SJSA1 (cell line): ENCODE measurements around the gene HIBCH. TPM values are rescaled to one million over a fixed set of nuclear protein-coding genes. Genes with fewer than 3 reads are reported as not detected.
"Not testable (repeated sequence)": the region's sequence is repeated elsewhere in the genome, so short reads cannot be mapped to it uniquely, and the experiment has no call there.

Source experiments
- DNase-seq, 2 experiments: peaks; one replicate each; pipeline ENCODE4 v3.0.0-alpha.2; 2015 to 2020; ENCODE audit warnings: low spot score in 2 of 2, low read depth in 1 of 2
- H3K27ac ChIP-seq: fragments of 250-450 bp; sonication (Bioruptor Pico); 2 replicates; pipeline ENCODE4 v1.5.1; 2020; ENCODE audit warnings: mild to moderate bottlenecking, moderate library complexity
- H3K27me3 ChIP-seq: fragments of 250-450 bp; sonication (Bioruptor Pico); replicated peaks from 2 replicates; pipeline ENCODE4 v1.5.1; 2020; ENCODE audit warnings: mild to moderate bottlenecking, moderate library complexity
- H3K36me3 ChIP-seq: fragments of 250-450 bp; sonication (Bioruptor Pico); 2 replicates; pipeline ENCODE4 v1.5.1; 2020; ENCODE audit warnings: mild to moderate bottlenecking
- H3K4me1 ChIP-seq: fragments of 250-450 bp; sonication (Bioruptor Pico); replicated peaks from 2 replicates; pipeline ENCODE4 v1.6.1; 2021; ENCODE audit warnings: mild to moderate bottlenecking
- H3K4me3 ChIP-seq: fragments of 250-450 bp; sonication (Bioruptor Pico); 2 replicates; pipeline ENCODE4 v1.5.1; 2020; ENCODE audit warnings: mild to moderate bottlenecking
- H3K9me3 ChIP-seq: fragments of 250-450 bp; sonication (Bioruptor Pico); replicated peaks from 2 replicates; pipeline ENCODE4 v1.5.1; 2020; ENCODE audit warnings: mild to moderate bottlenecking
- total RNA-seq: library from RNA; depleted of rRNA; stranded (reverse); fragments of >200 nt; shearing (Covaris generic); gene quantifications from 2 replicates; pipeline ENCODE4 v1.2.3, GENCODE V29; 2014

The HIBCH gene
- total RNA-seq, 1 experiment from 2014 or later = 16.0 TPM

- Histone ChIP-seq H3K9me3 (no peaks in the 10 kb centered on the region), H3K4me1 (no peaks in the 10 kb centered on the region), H3K36me3 (peaks cover 5% of the 10 kb centered on the region; the same call in 1 of the 2 replicates), H3K27me3 (no peaks in the 10 kb centered on the region), H3K4me3 (no peak overlapping the region), H3K27ac (no peak overlapping the region)
- no peak for DNase-seq
Observed at GRCh38 chr2:190311893-190312634, 7.6 kb downstream of the HIBCH start.

GRCh38 chr2:190308031-190308430 is 11.6 kb downstream of the HIBCH start:
- DNase-seq = no peak

GRCh38 chr2:190304404-190304803 is 15.2 kb downstream of the HIBCH start:
- Histone ChIP-seq H3K27me3 (no peaks in the 10 kb centered on the region), H3K9me3 (no peaks in the 10 kb centered on the region; the same call in 1 of the 2 replicates), H3K27ac (no peak overlapping the region), H3K4me1 (no peaks in the 10 kb centered on the region), H3K4me3 (no peak overlapping the region), H3K36me3 (peaks cover 7% of the 10 kb centered on the region; the same call in 1 of the 2 replicates)
- DNase-seq = no peak

More at GRCh38 chr2:190308031-190308430, 11.6 kb downstream of the HIBCH start:
- Histone ChIP-seq H3K27ac (no peak overlapping the region), H3K4me1 (no peaks in the 10 kb centered on the region), H3K9me3 (no peaks in the 10 kb centered on the region), H3K27me3 (no peaks in the 10 kb centered on the region), H3K36me3 (peaks cover 5% of the 10 kb centered on the region; the same call in 1 of the 2 replicates), H3K4me3 (no peak overlapping the region)

GRCh38 chr2:190303647-190304046 is 16.0 kb downstream of the HIBCH start:
- no peak for DNase-seq
- H3K36me3 ChIP-seq = peaks cover 7% of the 10 kb centered on the region; the same call in 1 of the 2 replicates
- no peak overlapping the region for H3K27ac ChIP-seq
- H3K27me3 ChIP-seq = no peaks in the 10 kb centered on the region
- no peaks in the 10 kb centered on the region for H3K4me1 ChIP-seq
- H3K4me3 ChIP-seq = no peak overlapping the region
- no peaks in the 10 kb centered on the region; the same call in 1 of the 2 replicates for H3K9me3 ChIP-seq

GRCh38 chr2:190302052-190302451 is 17.6 kb downstream of the HIBCH start:
- Histone ChIP-seq H3K27me3 (no peaks in the 10 kb centered on the region), H3K4me1 (no peaks in the 10 kb centered on the region), H3K36me3 (peaks cover 7% of the 10 kb centered on the region; the same call in 1 of the 2 replicates), H3K27ac (no peak overlapping the region), H3K4me3 (no peak overlapping the region), H3K9me3 (no peaks in the 10 kb centered on the region; the same call in 1 of the 2 replicates)
- DNase-seq = no peak

GRCh38 chr2:190301032-190301431 is 18.6 kb downstream of the HIBCH start:
- Histone ChIP-seq H3K36me3 (peaks cover 11% of the 10 kb centered on the region), H3K9me3 (no peaks in the 10 kb centered on the region; the same call in 1 of the 2 replicates), H3K4me3 (no peak overlapping the region), H3K27ac (no peak overlapping the region), H3K4me1 (no peaks in the 10 kb centered on the region), H3K27me3 (no peaks in the 10 kb centered on the region)
- no peak for DNase-seq

GRCh38 chr2:190297880-190298279 is 21.7 kb downstream of the HIBCH start:
- not testable (repeated sequence) for H3K27ac ChIP-seq, H3K4me3 ChIP-seq, H3K27me3 ChIP-seq, DNase-seq, H3K9me3 ChIP-seq, H3K4me1 ChIP-seq
- H3K36me3 ChIP-seq = peaks cover 22% of the 10 kb centered on the region

GRCh38 chr2:190283783-190284182 is 35.8 kb downstream of the HIBCH start:
- DNase-seq = no peak
- Histone ChIP-seq H3K9me3 (no peaks in the 10 kb centered on the region), H3K27me3 (no peaks in the 10 kb centered on the region), H3K36me3 (peaks cover 20% of the 10 kb centered on the region), H3K4me1 (no peaks in the 10 kb centered on the region), H3K27ac (no peak overlapping the region), H3K4me3 (no peak overlapping the region)

GRCh38 chr2:190280565-190281350 is 38.9 kb downstream of the HIBCH start:
- DNase-seq = no peak
- Histone ChIP-seq H3K36me3 (peaks cover 15% of the 10 kb centered on the region; the same call in 1 of the 2 replicates), H3K27me3 (no peaks in the 10 kb centered on the region), H3K4me1 (peaks cover 4% of the 10 kb centered on the region; the same call in 1 of the 2 replicates), H3K27ac (no peak overlapping the region), H3K9me3 (no peaks in the 10 kb centered on the region), H3K4me3 (no peak overlapping the region)

GRCh38 chr2:190279256-190280134 is 40.1 kb downstream of the HIBCH start:
- not testable (repeated sequence) for DNase-seq, H3K4me3 ChIP-seq, H3K4me1 ChIP-seq, H3K27me3 ChIP-seq, H3K9me3 ChIP-seq, H3K27ac ChIP-seq
- H3K36me3 ChIP-seq = peaks cover 14% of the 10 kb centered on the region; the same call in 1 of the 2 replicates

GRCh38 chr2:190277234-190278112 is 42.2 kb downstream of the HIBCH start:
- peak in 1 of 2 experiments; percentile 40 for DNase-seq
- Histone ChIP-seq H3K9me3 (no peaks in the 10 kb centered on the region), H3K27me3 (no peaks in the 10 kb centered on the region), H3K4me3 (no peak overlapping the region), H3K36me3 (peaks cover 4% of the 10 kb centered on the region; the same call in 1 of the 2 replicates), H3K4me1 (peaks cover 4% of the 10 kb centered on the region; the same call in 1 of the 2 replicates), H3K27ac (no peak overlapping the region)

- DNase-seq = no peak
- H3K36me3 ChIP-seq = no peaks in the 10 kb centered on the region
Observed at GRCh38 chr2:190272457-190272842, 47.2 kb downstream of the HIBCH start.

More at GRCh38 chr2:190272457-190272842, 47.2 kb downstream of the HIBCH start:
- Histone ChIP-seq H3K27me3 (no peaks in the 10 kb centered on the region), H3K27ac (no peak overlapping the region), H3K4me3 (no peak overlapping the region), H3K9me3 (no peaks in the 10 kb centered on the region), H3K4me1 (peaks cover 11% of the 10 kb centered on the region)
